ENCODE data around the gene DFFA. TPM values are rescaled to one million over a fixed set of nuclear protein-coding genes. Genes with fewer than 3 reads are reported as not detected.

The DFFA gene, protein sequence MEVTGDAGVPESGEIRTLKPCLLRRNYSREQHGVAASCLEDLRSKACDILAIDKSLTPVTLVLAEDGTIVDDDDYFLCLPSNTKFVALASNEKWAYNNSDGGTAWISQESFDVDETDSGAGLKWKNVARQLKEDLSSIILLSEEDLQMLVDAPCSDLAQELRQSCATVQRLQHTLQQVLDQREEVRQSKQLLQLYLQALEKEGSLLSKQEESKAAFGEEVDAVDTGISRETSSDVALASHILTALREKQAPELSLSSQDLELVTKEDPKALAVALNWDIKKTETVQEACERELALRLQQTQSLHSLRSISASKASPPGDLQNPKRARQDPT
- total RNA-seq (2022; extraction: Qiagen RNA extraction; ENCODE audit: low read depth), result 20.6 to 27.5 TPM (median 24.7 TPM) in 5 replicates

DNA sequence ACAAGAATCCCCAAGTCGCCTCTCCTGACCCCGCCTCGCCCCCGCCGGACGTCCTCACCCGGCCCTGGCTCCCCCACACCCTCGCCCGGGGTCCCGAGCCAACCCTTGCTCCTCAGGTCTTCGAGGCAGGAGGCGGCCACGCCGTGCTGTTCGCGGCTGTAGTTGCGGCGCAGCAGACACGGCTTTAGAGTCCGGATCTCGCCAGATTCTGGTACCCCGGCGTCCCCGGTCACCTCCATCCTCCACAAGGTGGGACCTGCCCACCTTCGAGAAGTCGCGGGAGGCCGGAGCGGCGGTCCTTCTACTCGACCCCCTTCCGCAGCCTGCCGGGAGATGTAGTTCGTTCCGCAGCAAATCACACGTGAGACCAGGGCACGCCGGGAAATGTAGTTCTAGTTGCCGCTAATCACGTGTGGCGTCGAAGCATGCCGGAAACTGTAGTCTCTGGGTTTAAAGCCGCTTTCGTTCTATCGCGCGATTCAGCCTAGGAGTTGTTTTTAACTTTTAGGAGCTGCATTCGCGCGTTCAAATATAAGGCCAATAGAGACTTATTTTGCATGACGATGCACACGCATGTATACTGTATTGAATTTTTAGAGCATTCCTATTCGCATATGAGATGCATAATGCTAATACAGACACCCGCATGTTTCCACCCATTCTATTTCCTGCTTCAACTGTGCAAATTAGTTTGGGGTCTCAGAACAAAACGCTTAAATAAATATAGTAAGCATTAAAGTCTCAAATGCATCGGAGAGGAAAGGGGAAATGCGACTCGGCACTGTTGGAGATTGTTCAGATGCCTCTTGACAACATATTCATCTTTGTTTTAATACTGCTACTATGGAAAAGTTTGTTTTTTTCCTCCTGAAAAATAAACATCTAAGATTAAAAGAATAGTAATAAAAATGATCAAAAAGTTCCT is at the start of gene DFFA:
Gene DFFA (minus strand): TSS at position 310 of the 925 bp plus-strand sequence. CDS start 71 bp downstream, at position 239.

GRCh38 chr1:10474613-10475507 is 2.5 kb upstream of the DFFA start, which contains the start of gene PEX14:
PEX14 (plus strand) TSS chr1:10474950; CDS start chr1:10474967, 17 bp downstream.

DNA sequence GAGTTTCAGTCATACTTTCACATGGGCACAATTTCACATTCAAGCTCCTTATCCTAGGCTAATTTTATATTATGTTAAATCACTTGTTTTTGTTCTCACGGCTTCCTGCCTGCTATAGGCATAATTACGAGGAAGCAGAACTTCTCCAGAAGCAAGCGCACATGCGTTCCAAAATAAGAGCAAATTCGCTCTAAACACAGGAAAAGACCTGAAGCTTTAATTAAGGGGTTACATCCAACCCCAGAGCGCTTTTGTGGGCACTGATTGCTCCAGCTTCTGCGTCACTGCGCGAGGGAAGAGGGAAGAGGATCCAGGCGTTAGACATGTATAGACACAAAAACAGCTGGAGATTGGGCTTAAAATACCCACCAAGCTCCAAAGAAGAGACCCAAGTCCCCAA is 22.6 kb downstream of the DFFA start, which contains the start of gene CORT:
Gene CORT (plus strand): TSS at position 281 of the 400 bp plus-strand sequence. CDS start 193 bp downstream, outside the sequence.

DNA sequence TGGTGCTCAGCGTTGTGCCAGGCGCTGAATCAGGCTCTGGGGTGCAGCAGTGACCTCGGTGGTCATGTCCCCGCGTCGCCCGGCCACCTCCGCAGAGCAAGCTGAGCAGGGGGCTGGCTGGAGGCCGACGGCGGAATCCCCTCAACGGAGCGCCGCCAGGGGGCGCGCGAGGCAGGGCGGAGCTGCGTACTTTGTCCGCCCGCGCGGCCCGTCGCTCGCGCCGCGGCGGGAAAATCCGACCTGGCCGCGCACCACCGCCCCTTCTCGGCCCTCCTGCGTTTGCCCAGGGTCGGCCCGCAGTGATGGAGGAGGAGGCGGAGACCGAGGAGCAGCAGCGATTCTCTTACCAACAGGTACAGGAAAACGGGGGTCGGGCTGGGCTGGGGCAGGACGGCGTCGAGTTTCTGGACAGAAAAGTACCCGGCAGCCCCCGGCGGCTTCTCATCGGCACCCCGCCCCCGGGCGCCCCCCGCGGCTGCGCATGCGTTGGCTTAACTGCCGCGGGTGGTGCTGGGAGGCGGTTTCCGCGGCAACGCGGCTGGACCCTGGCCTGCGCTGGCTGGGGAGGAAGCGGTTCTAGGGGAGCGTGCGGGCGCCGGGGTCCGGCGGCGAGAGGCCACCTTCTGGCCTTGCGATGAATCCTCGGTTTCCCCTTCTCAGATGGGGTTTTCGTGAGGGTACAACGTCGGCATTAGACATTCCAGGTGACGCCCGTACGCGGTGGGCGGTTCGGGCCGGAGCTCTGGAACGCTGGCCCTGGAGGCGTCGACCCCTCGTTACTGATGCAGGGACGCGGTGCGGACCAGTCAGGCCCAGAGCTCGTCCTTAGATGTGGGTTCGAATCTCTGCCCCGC is 41.9 kb downstream of the DFFA start, which contains the start of gene CENPS:
Gene CENPS (plus strand): TSS at position 218 of the 854 bp plus-strand sequence. CDS start 85 bp downstream, at position 303.

Other genes with a start within 250 kb of the DFFA start
- gene PGD, start 73.5 kb downstream of the DFFA start, total RNA-seq (2022; extraction: Qiagen RNA extraction; ENCODE audit: low read depth), result 1,089 to 1,195 TPM (median 1,141 TPM) in 5 replicates
- gene CENPS, start 42.1 kb downstream of the DFFA start, total RNA-seq (2022; extraction: Qiagen RNA extraction; ENCODE audit: low read depth), result 29.2 to 32.8 TPM (median 32.1 TPM) in 5 replicates
- gene CORT, start 22.5 kb downstream of the DFFA start, total RNA-seq (2022; extraction: Qiagen RNA extraction; ENCODE audit: low read depth), result 0.18 to 0.49 TPM (median 0.36 TPM) in 4 of 5 replicates, not detected in the other
- 11.3 to 16.1 TPM (median 15.0 TPM) in 5 replicates for gene PEX14, start 2.4 kb upstream of the DFFA start, total RNA-seq (2022; extraction: Qiagen RNA extraction; ENCODE audit: low read depth)